ENCODE data around the gene BCL7C.

Gene BCL7C

DNA sequence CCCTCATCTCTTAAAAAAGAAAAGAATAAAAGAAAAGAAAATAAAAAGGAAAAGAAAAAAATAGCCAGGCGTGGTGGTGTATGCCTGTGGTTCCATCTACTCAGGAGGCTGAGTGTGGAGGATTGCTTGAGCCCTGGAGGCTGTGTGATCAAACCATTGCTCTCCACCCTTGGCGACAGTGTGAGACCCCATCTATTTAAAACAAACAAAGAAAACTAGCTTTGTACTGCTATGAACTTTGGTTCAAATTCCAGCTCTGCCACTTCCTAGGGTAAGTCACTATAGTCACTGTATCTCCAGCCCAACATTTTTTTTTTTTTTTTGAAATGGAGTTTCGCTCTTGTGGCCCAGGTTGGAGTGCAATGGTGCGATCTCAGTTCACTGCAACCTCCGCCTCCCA, 6.7 kb upstream of the BCL7C start:
- no peak overlapping the region for H3K27ac ChIP-seq
- no peak for TF ChIP-seq ZFX (IDR thresholded peaks at IDR 0.05; ENCODE audit: borderline replicate concordance)
- TF ChIP-seq, protein P1, sequence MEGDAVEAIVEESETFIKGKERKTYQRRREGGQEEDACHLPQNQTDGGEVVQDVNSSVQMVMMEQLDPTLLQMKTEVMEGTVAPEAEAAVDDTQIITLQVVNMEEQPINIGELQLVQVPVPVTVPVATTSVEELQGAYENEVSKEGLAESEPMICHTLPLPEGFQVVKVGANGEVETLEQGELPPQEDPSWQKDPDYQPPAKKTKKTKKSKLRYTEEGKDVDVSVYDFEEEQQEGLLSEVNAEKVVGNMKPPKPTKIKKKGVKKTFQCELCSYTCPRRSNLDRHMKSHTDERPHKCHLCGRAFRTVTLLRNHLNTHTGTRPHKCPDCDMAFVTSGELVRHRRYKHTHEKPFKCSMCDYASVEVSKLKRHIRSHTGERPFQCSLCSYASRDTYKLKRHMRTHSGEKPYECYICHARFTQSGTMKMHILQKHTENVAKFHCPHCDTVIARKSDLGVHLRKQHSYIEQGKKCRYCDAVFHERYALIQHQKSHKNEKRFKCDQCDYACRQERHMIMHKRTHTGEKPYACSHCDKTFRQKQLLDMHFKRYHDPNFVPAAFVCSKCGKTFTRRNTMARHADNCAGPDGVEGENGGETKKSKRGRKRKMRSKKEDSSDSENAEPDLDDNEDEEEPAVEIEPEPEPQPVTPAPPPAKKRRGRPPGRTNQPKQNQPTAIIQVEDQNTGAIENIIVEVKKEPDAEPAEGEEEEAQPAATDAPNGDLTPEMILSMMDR (IDR thresholded peaks at IDR 0.05), result no peak

DNA sequence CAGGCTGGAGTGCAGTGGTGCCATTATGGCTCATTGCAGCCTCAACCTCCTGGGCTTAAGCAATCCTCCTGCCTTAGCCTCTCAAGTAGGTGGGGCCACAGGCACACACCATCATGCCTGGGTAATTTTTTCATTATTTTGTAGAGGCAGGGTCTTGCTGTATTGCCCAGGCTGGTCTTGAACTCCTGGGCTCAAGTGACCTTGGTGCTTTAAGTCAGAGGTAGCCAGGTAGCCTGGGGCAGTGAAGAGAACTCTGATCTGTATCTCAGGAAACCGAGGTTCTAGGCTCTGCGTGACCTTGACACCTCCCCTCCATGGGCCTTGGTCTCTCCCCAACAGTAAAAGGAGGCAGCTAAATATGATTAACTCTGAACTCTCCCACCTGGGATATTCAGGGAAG, 5.9 kb upstream of the BCL7C start:
- H3K27ac ChIP-seq, result no peak overlapping the region
- TF ChIP-seq ZFX (IDR thresholded peaks at IDR 0.05; ENCODE audit: borderline replicate concordance), result no peak
- TF ChIP-seq, protein P1 (IDR thresholded peaks at IDR 0.05), result no peak

DNA sequence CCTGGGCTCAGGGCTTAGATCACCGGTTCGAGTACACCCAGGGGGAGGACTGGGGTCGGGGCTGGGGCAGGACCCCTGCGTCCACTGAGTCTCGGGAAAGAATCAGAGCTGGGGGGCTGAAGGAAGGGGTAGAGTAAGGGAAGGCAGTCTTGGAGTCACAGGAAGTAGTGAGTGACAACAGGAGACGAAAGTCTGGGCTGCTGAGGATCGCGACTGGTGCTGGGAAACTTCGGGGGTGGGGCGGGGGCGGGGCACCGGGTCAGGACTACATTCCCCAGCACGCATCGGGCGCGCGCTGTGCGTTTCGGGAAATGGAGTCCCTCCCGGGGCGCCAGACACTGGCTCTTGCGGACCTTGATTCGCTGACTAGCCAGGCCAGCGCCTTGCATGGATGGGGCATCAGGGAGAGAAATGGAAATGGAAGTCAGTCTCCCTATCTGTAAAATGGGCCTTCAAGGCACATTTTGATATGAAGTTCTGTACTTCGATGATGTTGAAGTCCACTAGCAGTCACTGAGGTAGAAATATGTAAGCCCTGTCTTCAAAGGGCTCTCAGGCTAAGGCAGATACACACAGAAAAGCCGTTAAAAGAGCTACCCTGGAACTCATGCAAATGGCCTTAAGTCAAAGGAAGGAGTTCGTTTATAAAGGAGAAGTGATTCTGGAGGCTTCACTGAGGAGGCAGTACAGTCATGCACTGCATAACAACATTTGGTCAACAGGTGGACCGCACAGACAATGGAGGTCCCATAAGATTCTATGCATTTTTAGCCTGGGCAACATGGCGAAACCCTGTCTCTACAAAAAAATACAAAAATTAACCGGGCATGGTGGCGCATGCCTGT, 3.2 kb upstream of the BCL7C start:
- TF ChIP-seq, protein P1 (IDR thresholded peaks at IDR 0.05), result no peak; the same call in 1 of the 2 replicates
- TF ChIP-seq ZFX (IDR thresholded peaks at IDR 0.05; ENCODE audit: borderline replicate concordance), result no peak
- peak overlapping the region; percentile 94 for H3K27ac ChIP-seq

DNA sequence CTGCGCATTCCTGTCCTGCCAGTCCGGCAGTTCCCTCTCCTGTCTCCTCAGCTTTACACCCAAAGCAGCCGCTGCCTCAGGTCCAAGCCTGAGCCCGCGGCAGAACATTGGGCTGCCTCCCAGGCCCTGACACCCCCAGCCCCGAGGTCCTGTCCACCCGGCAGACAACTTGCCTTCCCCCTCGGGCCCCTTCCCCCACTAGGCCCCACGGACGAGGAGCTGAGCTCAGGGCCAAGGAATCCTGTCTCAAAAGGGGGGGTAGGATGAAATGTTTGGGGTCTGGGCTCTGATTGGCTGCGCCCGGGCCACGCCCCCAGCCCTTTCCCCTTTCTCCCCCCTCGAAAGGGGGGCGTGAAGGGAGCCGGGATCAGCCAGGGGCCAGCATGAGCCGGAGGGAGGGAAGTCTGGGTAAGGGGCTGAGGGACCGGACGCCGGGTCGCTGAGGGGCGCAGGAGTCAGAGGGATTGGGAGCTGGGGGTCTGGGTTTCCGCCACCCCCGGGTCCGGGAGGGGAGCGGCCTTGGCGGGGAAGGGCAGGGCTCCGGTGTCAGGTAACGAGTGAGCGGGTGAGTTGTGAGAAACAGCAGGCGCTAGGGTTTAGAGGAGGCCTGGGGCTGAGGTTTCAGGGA, 2.5 kb upstream of the BCL7C start, which contains the start of gene CTF1:
CTF1 (plus strand) TSS at position 354 of the 628 bp plus-strand sequence; CDS start at position 384, 30 bp downstream.
- TF ChIP-seq, protein P1 (IDR thresholded peaks at IDR 0.05), result no peak
- TF ChIP-seq ZFX (IDR thresholded peaks at IDR 0.05; ENCODE audit: borderline replicate concordance), result no peak
- peak within 1 kb of the TSS; percentile 94 for H3K27ac ChIP-seq

DNA sequence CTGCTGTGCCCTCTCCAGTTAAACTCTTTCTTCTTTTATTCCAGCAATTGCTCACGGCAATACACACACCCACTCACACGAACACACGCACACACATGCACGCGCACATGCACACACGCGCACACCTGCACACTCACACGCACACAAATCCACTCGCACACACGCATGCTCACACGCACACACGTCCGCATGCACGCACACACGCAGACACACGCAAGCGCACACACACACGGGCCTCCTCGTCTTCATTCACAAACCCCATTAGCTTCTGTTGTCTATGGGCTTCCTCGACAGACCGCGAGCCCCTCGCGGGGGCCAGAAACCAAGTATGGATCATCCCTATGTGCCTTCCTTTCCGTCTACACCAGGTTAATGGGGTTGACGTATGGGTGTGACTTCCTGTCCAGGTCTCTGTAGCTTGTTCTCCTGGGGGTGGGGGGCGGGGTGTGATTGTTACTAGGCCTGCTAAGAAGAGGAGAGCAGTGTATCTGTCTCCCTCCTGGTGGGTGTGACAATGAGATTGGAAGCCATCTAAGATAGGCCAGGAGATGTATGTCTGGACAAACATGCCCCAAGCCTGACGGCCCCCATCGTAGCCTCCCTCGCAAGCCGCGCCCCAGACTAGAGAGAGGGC, 1.9 kb upstream of the BCL7C start:
- no peak for TF ChIP-seq ZFX (IDR thresholded peaks at IDR 0.05; ENCODE audit: borderline replicate concordance)
- TF ChIP-seq, protein P1 (IDR thresholded peaks at IDR 0.05), result no peak
- peak overlapping the region; percentile 94 for H3K27ac ChIP-seq

GRCh38 chr16:30894540-30895368, 877 bp upstream of the BCL7C start:
- TF ChIP-seq, protein P1 (IDR thresholded peaks at IDR 0.05), result no peak
- TF ChIP-seq ZFX (IDR thresholded peaks at IDR 0.05; ENCODE audit: borderline replicate concordance), result no peak
- peak overlapping the region; percentile 94 for H3K27ac ChIP-seq

Data from 22Rv1 (cell line).